ENCODE measurements around the gene HIVEP1.

HIVEP1 gene

DNA sequence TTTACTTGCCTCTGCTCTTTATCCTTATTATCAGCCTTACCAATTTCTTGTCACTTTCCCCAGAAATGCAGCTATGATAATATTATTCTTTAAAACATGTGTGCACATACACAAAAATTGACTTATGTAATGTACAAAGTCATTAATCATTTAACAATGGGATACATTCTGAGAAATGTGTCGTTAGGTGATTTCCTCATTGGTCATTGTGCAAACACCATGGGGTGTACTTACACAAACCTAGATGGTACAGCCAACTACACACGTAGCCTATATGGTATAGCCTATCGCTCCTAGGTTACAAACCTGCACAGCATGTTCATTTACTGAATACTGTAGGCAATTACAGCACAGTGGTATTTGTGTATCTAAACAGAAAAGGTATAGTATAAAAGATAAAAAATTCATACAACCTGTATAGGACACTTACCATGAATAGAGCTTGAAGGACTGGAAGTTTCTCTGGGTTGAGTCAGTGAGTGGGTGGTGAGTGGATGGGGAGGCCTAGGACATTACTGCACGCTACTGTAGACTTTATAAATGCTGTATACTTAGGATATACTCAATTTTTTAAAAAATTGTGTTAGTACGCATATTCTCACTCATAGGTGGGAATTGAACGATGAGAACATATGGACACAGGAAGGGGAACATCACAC is 56.9 kb downstream of the HIVEP1 start:
- H3K4me1 ChIP-seq (ENCODE audit: control insufficient read depth, insufficient read depth, low read length, unreplicated experiment) = peaks cover 21% of the 10 kb centered on the region
- H3K36me3 ChIP-seq (ENCODE audit: insufficient read depth, low read length) = no peaks in the 10 kb centered on the region
- H3K79me2 ChIP-seq (ENCODE audit: control insufficient read depth, insufficient read depth, low read length, unreplicated experiment) = peaks cover 18% of the 10 kb centered on the region

DNA sequence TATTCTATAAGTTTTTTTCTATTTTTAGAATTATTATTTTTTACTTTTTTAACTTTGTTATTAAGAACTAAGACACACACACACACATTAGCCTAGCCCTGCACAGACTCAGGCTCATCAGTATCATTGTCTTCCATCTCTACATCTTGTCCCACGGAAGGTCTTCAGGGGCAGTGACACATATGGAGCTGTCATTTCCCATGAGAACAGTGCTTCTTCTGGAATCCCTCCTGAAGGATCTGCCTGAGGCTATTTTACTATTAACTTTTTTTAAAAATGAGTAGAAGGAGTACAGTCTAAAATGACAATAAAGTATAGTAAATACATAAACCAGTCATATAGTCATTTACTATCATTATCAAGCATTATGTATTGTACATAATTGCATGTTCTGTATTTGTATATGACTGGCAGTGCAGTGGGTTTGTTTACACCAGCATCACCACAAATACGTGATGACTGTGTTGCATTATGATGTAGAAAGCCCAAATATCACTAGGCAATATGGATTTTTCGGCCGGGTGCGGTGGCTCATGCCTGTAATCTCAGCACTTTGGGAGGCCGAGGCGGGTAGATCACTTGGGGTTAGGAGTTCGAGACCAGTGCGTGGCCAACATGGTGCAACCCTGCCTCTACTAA is 57.9 kb downstream of the HIVEP1 start:
- H3K4me3 ChIP-seq (ENCODE audit: low read depth, low read length) = no peak overlapping the region
- H3K27ac ChIP-seq (ENCODE audit: low read depth, low read length) = no peak overlapping the region
- peaks cover 19% of the 10 kb centered on the region for H3K79me2 ChIP-seq (ENCODE audit: control insufficient read depth, insufficient read depth, low read length, unreplicated experiment)
- H3K4me1 ChIP-seq (ENCODE audit: control insufficient read depth, insufficient read depth, low read length, unreplicated experiment) = peaks cover 14% of the 10 kb centered on the region
- no peaks in the 10 kb centered on the region for H3K36me3 ChIP-seq (ENCODE audit: insufficient read depth, low read length)
- H3K27me3 ChIP-seq (ENCODE audit: insufficient read depth, low read length) = no peaks in the 10 kb centered on the region
- no peak overlapping the region for H2AFZ ChIP-seq (ENCODE audit: low read length, unreplicated experiment)

More for the DNA sequence above, 56.9 kb downstream of the HIVEP1 start:
- H3K27ac ChIP-seq (ENCODE audit: low read depth, low read length) = no peak overlapping the region
- H3K27me3 ChIP-seq (ENCODE audit: insufficient read depth, low read length) = no peaks in the 10 kb centered on the region
- H3K4me3 ChIP-seq (ENCODE audit: low read depth, low read length) = no peak overlapping the region
- H2AFZ ChIP-seq (ENCODE audit: low read length, unreplicated experiment) = no peak overlapping the region

DNA sequence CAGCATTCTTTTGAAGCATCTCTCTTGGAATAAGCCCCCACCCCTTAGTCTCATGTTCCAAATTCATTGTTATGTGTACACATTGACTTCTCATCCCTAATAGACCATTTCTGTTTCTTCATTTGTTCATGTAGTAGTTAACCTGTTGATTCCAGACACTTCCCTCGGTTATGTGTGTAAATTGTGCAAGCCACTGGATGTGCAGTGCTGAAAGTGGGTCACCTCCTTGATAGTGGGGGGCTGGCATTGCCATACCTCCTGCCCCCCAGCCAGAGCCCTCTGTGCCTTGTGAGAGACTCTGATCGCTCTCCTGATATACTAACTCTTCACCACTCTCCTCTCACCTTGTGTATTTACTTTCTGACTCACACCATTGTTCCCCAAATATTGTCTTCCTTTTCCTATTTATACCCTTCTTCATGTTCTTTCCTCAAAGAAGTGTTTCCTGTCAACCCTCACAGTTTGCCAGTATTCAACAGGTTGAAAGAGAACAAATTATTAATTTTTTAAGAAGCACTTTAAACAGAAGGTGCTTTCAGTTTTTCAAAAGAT is 59.0 kb downstream of the HIVEP1 start:
- peaks cover 12% of the 10 kb centered on the region for H3K4me1 ChIP-seq (ENCODE audit: control insufficient read depth, insufficient read depth, low read length, unreplicated experiment)
- H3K4me3 ChIP-seq (ENCODE audit: low read depth, low read length) = no peak overlapping the region
- H3K79me2 ChIP-seq (ENCODE audit: control insufficient read depth, insufficient read depth, low read length, unreplicated experiment) = peaks cover 15% of the 10 kb centered on the region
- no peak overlapping the region for H3K27ac ChIP-seq (ENCODE audit: low read depth, low read length)
- H2AFZ ChIP-seq (ENCODE audit: low read length, unreplicated experiment) = no peak overlapping the region
- no peaks in the 10 kb centered on the region for H3K36me3 ChIP-seq (ENCODE audit: insufficient read depth, low read length)
- no peaks in the 10 kb centered on the region for H3K27me3 ChIP-seq (ENCODE audit: insufficient read depth, low read length)

DNA sequence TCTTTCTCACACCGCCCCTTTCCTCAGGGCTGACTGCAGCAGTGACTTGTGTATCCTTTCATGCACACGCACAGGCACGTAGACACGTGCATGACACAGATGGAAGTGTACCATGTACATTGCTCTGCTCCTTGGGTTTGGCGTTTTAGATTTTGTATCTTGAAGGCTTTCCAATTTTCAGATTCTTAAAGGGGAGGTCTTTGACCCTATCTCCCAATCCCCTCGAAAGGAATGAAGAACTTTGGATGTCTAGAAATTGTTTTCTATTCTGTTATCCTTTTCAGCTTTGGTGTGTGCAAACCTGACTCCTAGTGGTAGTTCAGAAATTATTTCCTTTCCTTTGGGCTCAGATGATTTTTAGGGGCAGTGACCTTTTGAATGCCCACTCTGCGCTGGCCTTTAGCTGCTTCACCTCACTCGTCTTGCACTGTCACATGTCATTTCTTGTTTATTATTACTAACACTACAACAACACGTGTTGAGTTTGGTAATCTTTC is 63.0 kb downstream of the HIVEP1 start:
- Histone ChIP-seq H3K4me3 (ENCODE audit: low read depth, low read length) (no peak overlapping the region), H3K27ac (ENCODE audit: low read depth, low read length) (no peak overlapping the region), H3K79me2 (ENCODE audit: control insufficient read depth, insufficient read depth, low read length, unreplicated experiment) (peaks cover 10% of the 10 kb centered on the region), H3K27me3 (ENCODE audit: insufficient read depth, low read length) (no peaks in the 10 kb centered on the region), H3K36me3 (ENCODE audit: insufficient read depth, low read length) (no peaks in the 10 kb centered on the region), H3K4me1 (ENCODE audit: control insufficient read depth, insufficient read depth, low read length, unreplicated experiment) (peaks cover 6% of the 10 kb centered on the region), H2AFZ (ENCODE audit: low read length, unreplicated experiment) (no peak overlapping the region)

- no peak overlapping the region for H3K27ac ChIP-seq (ENCODE audit: low read depth, low read length)
- H3K36me3 ChIP-seq (ENCODE audit: insufficient read depth, low read length) = no peaks in the 10 kb centered on the region
- H3K27me3 ChIP-seq (ENCODE audit: insufficient read depth, low read length) = no peaks in the 10 kb centered on the region
- H3K79me2 ChIP-seq (ENCODE audit: control insufficient read depth, insufficient read depth, low read length, unreplicated experiment) = peaks cover 10% of the 10 kb centered on the region
- no peak overlapping the region for H2AFZ ChIP-seq (ENCODE audit: low read length, unreplicated experiment)
- H3K4me3 ChIP-seq (ENCODE audit: low read depth, low read length) = no peak overlapping the region
- H3K4me1 ChIP-seq (ENCODE audit: control insufficient read depth, insufficient read depth, low read length, unreplicated experiment) = no peaks in the 10 kb centered on the region
Measured at GRCh38 chr6:12077021-12077710, 65.1 kb downstream of the HIVEP1 start.

GRCh38 chr6:12078014-12078413 is 65.9 kb downstream of the HIVEP1 start:
- H2AFZ ChIP-seq (ENCODE audit: low read length, unreplicated experiment) = no peak overlapping the region
- no peak overlapping the region for H3K4me3 ChIP-seq (ENCODE audit: low read depth, low read length)
- H3K27ac ChIP-seq (ENCODE audit: low read depth, low read length) = no peak overlapping the region
- H3K27me3 ChIP-seq (ENCODE audit: insufficient read depth, low read length) = no peaks in the 10 kb centered on the region
- peaks cover 8% of the 10 kb centered on the region for H3K79me2 ChIP-seq (ENCODE audit: control insufficient read depth, insufficient read depth, low read length, unreplicated experiment)
- H3K4me1 ChIP-seq (ENCODE audit: control insufficient read depth, insufficient read depth, low read length, unreplicated experiment) = no peaks in the 10 kb centered on the region
- H3K36me3 ChIP-seq (ENCODE audit: insufficient read depth, low read length) = no peaks in the 10 kb centered on the region

DNA sequence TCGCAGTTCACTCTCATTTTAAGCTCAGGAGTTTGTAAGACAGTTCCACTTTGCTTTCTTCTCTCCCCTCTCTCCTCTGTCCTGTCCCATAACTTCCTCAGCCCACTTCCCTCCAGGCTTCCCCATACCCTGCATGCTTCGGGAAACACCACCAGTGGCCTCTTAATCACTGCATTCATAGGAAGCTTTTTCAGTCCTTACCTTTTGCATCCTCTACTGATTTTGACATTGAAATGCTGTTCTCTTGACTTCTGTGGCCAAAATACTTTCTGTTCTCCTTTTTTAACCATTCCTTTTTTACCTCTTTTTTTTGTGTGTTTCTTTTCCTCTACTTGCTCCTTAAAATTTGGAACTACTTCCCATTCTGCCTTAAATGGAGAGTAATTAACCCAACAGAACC is 69.7 kb downstream of the HIVEP1 start:
- peaks cover 2% of the 10 kb centered on the region for H3K4me1 ChIP-seq (ENCODE audit: control insufficient read depth, insufficient read depth, low read length, unreplicated experiment)

GRCh38 chr6:12082368-12082767 is 70.3 kb downstream of the HIVEP1 start:
- Histone ChIP-seq H3K27me3 (ENCODE audit: insufficient read depth, low read length) (no peaks in the 10 kb centered on the region), H3K36me3 (ENCODE audit: insufficient read depth, low read length) (no peaks in the 10 kb centered on the region), H3K4me3 (ENCODE audit: low read depth, low read length) (no peak overlapping the region), H2AFZ (ENCODE audit: low read length, unreplicated experiment) (no peak overlapping the region), H3K79me2 (ENCODE audit: control insufficient read depth, insufficient read depth, low read length, unreplicated experiment) (peaks cover 2% of the 10 kb centered on the region), H3K4me1 (ENCODE audit: control insufficient read depth, insufficient read depth, low read length, unreplicated experiment) (peaks cover 2% of the 10 kb centered on the region), H3K27ac (ENCODE audit: low read depth, low read length) (no peak overlapping the region)

More for the DNA sequence above, 69.7 kb downstream of the HIVEP1 start:
- Histone ChIP-seq H3K4me3 (ENCODE audit: low read depth, low read length) (no peak overlapping the region), H3K79me2 (ENCODE audit: control insufficient read depth, insufficient read depth, low read length, unreplicated experiment) (peaks cover 2% of the 10 kb centered on the region), H3K36me3 (ENCODE audit: insufficient read depth, low read length) (no peaks in the 10 kb centered on the region), H3K27me3 (ENCODE audit: insufficient read depth, low read length) (no peaks in the 10 kb centered on the region), H2AFZ (ENCODE audit: low read length, unreplicated experiment) (no peak overlapping the region), H3K27ac (ENCODE audit: low read depth, low read length) (no peak overlapping the region)

DNA sequence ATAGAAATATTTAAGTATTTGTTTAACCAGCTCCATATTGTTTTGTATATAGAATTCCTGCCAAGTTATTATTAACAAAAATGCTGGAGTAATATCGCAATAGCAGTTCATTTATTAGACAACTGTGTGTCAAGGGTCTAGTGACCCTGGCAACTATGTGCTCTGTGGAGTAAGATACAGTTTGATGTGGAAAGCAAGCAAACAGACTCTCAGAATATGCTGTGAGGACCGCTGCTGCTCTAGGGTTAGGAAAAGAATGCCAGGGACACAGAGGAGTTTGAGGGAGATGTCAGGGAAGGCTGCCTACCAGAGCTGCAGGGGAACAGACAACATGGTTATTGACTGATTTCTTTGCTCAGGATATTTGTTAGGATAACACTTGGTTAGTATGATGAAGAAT is 71.2 kb downstream of the HIVEP1 start:
- Histone ChIP-seq H3K36me3 (ENCODE audit: insufficient read depth, low read length) (no peaks in the 10 kb centered on the region), H3K4me1 (ENCODE audit: control insufficient read depth, insufficient read depth, low read length, unreplicated experiment) (peaks cover 2% of the 10 kb centered on the region), H3K27me3 (ENCODE audit: insufficient read depth, low read length) (no peaks in the 10 kb centered on the region), H3K79me2 (ENCODE audit: control insufficient read depth, insufficient read depth, low read length, unreplicated experiment) (peaks cover 2% of the 10 kb centered on the region), H3K4me3 (ENCODE audit: low read depth, low read length) (no peak overlapping the region), H3K27ac (ENCODE audit: low read depth, low read length) (no peak overlapping the region), H2AFZ (ENCODE audit: low read length, unreplicated experiment) (no peak overlapping the region)

GRCh38 chr6:12083763-12084162 is 71.7 kb downstream of the HIVEP1 start:
- H3K27me3 ChIP-seq (ENCODE audit: insufficient read depth, low read length) = no peaks in the 10 kb centered on the region
- no peak overlapping the region for H3K4me3 ChIP-seq (ENCODE audit: low read depth, low read length)
- H3K4me1 ChIP-seq (ENCODE audit: control insufficient read depth, insufficient read depth, low read length, unreplicated experiment) = peaks cover 2% of the 10 kb centered on the region
- H2AFZ ChIP-seq (ENCODE audit: low read length, unreplicated experiment) = no peak overlapping the region
- H3K27ac ChIP-seq (ENCODE audit: low read depth, low read length) = no peak overlapping the region
- peaks cover 2% of the 10 kb centered on the region for H3K79me2 ChIP-seq (ENCODE audit: control insufficient read depth, insufficient read depth, low read length, unreplicated experiment)
- H3K36me3 ChIP-seq (ENCODE audit: insufficient read depth, low read length) = no peaks in the 10 kb centered on the region

All from ACC112 (cell line).